Measurements from ENCODE around the gene RNF41.
"Not testable (repeated sequence)": the region's sequence is repeated elsewhere in the genome, so short reads cannot be mapped to it uniquely, and the experiment has no call there.

The RNF41 gene

DNA sequence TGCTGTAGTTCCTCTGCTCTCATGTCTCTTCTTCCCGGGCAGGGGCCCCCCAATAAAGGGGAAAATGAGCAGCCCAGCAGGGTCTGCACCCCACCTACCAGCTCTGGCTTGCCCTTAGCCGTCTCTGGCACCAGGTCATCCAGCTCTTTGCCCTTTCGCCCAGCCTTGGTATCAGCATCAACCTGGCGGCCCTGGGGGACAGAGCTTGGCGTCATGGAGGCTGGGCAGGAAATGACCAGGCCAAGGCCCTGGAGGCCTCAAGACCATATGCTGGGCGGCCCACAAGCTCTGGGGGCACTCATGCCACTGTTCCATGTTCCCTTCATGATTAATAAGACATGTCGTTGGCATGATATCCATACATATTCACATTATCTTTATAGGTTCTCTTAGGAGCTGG, 48.9 kb downstream of the RNF41 start:
- DNase-seq (ENCODE audit: low read depth in 2 of 2, low spot score in 1 of 2): no peak

- no peak for DNase-seq (ENCODE audit: low read depth in 2 of 2, low spot score in 1 of 2)
Observed at GRCh38 chr12:56169229-56169759, 52.4 kb downstream of the RNF41 start.

DNA sequence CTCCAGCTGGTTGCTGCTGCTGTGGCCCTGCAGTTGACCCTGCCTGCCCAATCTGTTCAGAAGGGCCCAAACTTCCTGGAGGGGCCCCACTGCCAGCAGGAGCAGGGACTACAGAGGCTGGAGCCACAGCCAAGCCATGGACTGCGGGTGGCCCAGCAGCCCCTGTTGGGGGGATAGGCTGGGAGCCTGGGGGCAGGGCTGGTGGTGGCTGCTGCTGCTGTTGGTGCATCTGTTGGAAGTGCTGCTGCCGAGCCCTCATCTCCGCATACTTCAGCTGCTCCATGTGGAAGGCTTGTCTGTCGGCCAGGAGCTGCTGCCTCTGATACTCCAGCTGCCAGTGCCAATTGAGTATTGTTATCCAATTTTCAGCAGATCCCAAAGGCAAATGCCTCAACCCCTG, 56.4 kb downstream of the RNF41 start:
- no peak for DNase-seq (ENCODE audit: low read depth in 2 of 2, low spot score in 1 of 2)

GRCh38 chr12:56164345-56164729, 57.4 kb downstream of the RNF41 start:
- no peak for DNase-seq (ENCODE audit: low read depth in 2 of 2, low spot score in 1 of 2)

DNA sequence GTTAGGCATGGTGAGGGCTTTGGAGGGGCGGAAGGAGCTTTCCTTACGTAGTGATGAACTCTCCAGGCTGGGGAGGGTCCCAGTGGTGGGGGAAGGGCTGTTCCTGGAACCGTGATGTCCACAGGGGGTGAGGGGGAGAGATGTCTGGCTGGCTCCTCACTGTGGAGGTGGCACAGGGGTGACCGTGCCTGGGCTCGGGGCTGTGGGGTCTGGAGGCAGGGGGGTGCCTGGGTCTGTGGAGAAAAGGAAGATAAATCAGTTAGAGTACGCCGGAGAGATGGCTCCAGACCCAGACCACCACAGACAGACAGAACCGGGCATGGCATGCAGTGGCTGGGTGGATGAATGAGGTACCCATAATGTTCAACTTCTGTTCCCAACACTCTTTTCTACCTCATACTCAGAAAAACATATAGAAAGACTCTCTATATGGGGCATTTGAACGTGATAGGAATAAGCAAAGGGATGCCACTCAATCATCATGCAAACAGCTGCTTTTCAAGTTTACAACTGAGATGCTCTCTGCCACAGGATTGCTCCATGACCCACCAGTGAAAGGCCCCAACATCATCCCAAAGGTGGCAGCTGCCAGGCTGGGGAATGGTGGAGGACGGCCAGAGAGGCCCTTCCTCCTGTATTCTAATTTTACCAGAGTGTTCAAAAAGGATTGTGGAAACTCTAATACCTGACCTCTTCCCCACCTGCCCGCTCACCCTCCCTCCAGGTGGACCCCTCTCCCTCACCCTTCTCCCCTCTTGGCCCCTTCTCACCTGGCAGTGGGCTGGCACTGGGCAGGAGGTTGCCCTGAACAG, 58.0 kb downstream of the RNF41 start:
- no peak for DNase-seq (ENCODE audit: low read depth in 2 of 2, low spot score in 1 of 2)

DNA sequence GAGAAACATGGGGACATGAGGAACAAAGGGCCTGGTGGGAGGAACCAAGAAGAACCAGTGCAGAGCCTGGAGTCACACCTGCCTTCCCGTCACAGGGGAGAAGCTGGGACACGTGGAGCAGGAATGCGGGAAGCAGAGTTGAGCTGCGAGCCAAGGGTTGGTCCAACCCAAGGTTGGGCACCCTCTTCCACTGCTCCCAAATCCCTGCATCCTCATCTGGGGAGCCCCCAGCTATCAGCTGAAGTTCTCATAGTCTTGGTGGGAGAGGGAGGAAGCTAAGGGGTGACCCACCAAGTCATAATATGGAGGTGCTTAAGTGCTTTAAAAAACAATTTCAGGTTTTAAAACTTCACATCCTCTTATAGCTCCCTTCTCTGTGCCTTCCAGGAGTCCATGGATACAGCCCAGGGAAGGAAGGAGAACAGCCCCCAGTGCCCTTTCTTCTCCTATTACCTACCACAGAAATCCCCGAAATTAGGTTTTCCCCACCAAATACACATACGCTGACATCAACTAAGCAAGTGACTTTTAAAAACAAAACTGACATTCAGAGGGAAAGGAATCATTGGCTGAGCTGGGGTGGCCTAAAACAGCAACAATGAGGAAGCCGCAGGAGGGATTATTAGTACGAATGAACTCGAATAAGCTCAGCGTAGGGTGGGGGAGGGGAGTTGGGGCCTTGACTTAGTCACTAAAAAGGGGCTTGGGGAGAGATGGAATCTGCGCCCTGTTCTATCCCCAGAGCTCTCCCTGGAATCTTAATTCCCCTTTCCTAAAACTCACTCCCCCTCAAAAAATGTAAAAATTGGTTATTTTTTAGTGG, 59.0 kb downstream of the RNF41 start:
- no peak for DNase-seq (ENCODE audit: low read depth in 2 of 2, low spot score in 1 of 2)

DNA sequence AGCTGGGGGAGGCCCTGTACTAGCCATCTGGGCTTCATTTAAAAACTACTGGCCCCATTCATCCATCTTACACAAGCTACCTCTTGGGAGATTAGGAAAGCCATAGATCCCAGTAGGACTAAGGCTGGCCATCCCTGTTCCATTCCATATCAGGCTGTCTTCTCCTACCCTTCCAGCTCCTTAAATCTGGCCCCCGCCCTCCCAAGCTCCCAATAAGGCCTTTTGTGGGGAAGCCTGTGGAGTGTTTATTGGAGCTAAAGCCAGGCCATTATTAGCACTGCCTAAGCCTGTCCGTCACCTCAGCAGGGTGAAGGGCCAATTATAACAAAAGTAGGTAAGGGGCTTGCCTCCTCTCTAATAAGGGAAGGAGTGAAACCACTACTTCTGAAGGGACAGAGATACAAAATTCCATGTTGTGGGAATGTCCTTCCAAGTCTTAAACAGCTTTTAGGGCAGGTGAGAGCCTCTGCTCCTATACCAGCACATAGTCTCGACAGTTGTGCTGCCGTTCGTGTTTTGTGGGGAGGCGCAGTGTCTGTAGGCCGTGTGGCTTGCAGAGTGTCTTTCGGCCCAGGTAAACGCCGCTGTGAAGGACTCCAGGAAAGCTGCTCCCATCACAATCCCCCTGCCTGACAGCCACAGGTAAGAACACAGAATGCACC, 59.9 kb downstream of the RNF41 start:
- DNase-seq (ENCODE audit: low read depth in 2 of 2, low spot score in 1 of 2): no peak

DNA sequence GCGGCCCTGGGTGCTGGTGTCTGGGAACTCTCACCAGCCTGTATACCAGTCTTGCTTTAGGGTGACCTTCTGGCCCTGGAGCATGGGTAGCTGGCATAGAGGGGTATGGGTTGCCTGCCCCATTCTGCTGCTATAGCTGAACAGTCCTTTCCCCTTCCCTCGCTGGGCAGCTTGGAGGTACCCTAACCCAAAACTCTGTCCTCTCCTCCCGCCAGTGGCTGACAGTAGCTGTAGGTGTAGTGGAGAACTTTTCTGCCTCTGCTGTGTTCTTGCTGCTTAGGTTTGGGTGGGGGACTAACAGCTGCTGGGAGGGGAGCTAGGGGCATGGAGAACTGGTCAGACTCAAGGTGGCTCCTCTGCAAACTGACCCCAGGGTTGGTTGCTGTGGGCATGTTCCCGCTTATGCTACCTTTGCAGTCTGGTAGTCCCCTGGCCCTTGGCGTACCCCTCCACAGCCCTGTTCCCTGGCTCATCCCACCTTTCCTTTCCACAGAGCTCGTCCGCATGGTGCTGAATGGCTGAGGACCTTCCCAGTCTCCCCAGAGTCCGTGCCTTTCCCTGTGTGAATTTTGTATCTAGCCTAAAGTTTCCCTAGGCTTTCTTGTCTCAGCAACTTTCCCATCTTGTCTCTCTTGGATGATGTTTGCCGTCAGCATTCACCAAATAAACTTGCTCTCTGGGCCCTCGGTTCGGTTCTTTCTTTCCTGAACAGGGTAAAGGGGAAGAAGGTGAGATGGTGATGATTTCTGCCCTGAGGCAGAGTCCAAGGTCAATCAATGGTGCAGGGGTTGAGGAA, 60.6 kb downstream of the RNF41 start:
- no peak for DNase-seq (ENCODE audit: low read depth in 2 of 2, low spot score in 1 of 2)

DNA sequence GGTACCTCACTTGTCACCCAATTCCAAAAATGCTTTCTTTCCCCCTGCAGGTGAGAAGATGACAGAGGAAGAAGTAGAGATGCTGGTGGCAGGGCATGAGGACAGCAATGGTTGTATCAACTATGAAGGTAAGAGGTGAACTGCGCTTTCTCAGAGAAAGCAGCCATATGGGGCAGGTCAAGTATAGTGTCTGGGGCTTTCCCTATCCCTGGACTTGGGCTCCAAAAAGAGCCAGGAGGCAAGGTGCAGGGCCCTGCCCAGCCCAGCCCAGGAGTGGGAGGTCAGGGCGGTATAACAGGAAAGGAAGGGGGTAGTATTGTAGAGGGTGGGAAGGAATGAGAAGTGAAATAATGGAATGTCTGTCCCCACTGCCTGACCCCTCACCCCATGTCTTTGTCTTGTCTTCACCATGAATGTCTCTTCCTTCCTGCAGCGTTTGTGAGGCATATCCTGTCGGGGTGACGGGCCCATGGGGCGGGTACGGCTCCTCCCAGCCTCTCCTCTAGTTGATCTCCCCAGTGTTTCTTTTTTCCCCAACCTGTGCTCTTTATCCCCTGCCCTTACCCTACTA, 61.4 kb downstream of the RNF41 start:
- DNase-seq (ENCODE audit: low read depth in 2 of 2, low spot score in 1 of 2): no peak

- DNase-seq (ENCODE audit: low read depth in 2 of 2, low spot score in 1 of 2): no peak
Observed at GRCh38 chr12:56159482-56160192, 62.1 kb downstream of the RNF41 start.

GRCh38 chr12:56158926-56159461, 62.7 kb downstream of the RNF41 start:
- no peak for DNase-seq (ENCODE audit: low read depth in 2 of 2, low spot score in 1 of 2)

DNA sequence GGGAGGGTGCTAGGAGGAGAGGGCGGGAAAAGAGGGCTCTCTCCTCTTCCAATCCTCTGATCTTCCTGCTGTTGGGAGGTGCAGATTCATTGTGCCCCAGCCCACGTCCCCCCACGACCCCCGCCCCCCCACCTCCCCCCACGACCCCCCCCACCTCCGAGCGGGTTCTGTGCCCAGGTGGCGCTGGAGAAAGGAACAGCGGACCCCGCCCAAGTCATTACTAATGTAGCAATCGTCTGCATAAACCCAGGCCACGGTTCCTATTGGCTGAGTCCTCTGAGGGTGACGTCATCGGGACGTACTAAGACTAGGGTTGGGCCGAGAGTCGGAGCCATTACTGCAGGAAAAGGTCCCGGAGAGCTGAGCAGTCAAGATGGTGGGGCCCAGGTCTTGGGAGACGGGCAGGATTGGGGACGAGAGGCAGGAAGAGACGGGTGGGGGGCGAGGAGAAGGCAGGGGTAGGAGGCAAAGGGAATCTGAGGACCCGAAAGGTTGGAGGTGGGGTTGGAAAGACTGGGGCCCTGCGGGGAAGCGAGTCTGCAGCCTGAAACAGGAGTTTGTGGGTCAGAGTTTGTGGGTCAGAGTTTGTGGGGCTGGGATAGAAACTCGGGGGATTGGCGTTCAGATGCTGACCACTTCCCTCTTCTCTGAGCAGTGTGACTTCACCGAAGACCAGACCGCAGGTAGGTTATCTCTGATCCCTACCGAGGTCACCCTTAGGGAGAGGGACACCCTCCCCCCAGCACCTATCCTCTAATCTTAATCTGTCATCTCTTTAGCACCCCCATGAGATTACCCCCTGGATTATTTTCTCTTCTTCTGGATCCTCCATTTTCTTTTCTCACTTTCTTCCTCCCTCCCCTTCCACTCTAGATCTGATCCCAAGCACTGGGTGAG, 63.4 kb downstream of the RNF41 start, which contains the start of gene MYL6:
MYL6 (plus strand) TSS at position 331 of the 897 bp plus-strand sequence; CDS start at position 374, 43 bp downstream.
- peak; percentile 79 to 81 for DNase-seq (ENCODE audit: low read depth in 2 of 2, low spot score in 1 of 2)

DNA sequence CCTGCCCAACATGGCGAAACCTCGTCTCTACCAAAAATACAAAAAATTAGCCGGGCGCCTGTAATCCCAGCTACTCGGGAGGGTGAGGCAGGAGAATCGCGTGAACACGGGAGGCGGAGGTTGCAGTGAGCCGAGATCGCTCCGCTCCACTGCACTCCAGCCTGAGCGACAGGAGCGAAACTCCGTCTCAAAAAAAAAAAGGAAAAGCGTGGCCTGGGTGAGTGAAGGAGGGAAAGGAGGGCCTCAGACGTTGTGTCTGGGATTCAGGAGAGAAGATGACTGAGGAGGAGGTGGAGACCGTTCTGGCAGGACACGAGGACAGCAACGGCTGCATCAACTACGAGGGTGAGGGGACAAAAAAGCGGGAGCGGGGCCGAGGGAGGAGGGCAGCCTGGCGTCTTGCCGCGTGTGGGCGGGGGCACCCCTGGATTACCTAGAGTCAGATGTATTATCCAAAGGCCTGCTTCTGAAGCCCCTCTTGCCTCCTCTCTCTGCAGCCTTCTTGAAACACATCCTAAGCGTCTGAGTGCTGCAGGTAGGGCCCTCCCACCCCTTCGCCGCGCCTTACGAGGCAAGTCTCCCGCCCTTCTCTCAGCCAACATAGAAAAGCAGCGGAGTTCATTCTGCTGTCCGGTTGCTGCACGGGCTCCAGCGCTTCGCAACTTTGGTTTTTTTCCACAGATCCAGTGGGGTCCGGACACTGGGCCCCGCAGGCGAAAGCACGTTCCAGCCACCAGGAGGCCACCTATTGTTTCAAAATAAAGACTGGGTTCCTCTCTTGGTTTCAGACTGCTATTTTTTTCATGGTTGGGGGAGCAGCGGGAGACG, 64.3 kb downstream of the RNF41 start:
- no peak for DNase-seq (ENCODE audit: low read depth in 2 of 2, low spot score in 1 of 2)

DNA sequence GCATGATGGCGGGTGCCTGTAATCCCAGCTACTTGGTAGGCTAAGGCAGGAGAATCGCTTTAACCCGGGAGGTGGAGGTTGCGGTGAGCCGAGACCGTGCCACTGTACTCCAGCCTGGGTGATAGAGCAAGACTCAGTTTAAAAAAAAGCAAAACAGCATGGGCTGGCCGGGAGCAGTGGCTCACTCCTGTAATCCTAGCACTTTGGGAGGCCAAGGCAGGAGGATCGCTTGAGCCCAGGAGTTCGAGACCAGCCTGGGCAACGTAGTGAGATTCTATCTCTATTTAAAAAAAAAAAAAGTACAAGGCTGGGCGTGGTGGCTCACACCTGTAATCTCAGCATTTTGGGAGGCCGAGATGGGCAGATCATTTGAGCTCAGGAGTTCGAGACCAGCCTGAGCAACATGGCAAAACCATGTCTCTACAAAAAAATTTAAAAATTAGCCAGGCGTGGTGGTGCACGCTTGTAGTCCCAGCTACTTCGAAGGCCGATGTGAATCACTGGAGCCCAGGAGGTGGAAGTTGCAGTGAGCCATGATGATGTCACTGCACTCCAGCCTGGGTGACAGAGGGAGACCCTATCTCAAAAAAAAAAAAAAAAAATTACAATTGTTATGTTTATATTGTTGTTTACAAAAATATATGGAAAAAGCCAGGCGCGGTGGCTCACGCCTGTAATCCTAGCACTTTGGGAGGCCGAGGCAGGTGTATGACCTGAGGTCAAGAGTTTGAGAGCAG, 65.1 kb downstream of the RNF41 start:
- not testable (repeated sequence) for DNase-seq (ENCODE audit: low read depth in 2 of 2, low spot score in 1 of 2)

- DNase-seq (ENCODE audit: low read depth in 2 of 2, low spot score in 1 of 2): no peak
Observed at GRCh38 chr12:56155256-56155845, 66.4 kb downstream of the RNF41 start.

- DNase-seq (ENCODE audit: low read depth in 2 of 2, low spot score in 1 of 2): no peak
Observed at GRCh38 chr12:56154818-56155217, 66.9 kb downstream of the RNF41 start.
